Measurements from ENCODE around the gene RAPGEF1.
A peak's percentile ranks its signal among the peaks of the same experiment; 100 is the strongest.

RAPGEF1 gene

DNA sequence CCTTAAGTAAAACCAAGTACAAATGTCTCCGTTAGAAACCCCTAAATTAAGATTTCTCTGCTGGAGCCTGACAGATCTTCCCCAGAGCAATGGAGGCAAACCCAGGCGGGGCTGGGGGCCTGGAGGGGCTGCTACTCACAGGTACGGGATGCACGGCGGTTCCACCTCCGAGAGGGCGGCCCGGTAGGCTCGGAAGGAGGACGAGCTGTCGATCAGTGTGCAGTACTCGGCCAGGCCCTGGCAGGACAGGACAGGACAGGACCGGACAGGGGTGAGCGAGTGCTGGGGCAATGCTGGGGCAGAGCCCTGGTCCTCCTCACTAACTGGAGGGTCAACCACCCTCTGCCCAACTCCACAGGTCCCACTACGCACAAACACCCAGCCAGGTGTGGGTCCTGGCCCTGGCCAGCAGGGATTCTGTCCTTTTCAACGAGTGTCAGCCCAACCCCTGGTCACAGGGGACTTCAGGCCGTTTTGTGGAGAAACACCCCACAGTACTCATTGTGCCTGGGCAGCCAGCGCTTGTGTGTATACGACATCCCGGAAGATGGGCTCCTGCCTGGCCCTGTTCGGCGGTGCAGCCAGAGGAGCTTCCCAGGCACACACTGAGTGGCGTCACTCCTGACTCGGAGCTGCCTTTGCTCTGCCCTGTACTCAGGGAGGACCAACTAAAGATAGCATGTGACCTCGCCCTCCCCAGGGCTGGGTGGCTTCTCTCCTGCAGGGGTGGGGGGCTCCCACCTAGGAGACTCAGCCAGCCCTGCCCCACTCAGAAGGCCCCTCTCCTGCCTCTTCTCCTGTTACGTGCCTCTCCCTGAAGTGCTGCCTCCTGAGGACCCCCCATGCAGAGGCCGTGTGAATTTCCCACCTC lies 157.2 kb downstream of the RAPGEF1 start:
- DNase-seq, result no peak

DNA sequence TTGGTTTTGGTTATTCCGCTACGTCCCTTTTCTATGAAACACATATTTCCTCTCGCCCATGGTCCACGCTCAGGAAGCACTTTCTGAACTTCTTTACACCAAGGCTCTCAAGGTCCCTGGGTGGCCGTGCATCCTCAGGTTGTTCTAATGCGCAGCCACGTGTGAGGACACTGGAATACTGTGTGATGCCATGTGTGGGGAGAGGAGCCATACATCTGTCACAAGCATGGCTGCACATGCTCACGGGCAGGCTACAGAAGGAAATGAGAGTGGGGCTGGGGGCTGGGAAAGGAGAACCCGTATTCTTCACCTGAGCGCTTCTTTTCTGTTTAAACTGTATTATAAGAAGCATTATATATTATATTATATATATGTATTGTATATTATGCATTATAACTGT lies 157.8 kb downstream of the RAPGEF1 start:
- no peak for DNase-seq

DNA sequence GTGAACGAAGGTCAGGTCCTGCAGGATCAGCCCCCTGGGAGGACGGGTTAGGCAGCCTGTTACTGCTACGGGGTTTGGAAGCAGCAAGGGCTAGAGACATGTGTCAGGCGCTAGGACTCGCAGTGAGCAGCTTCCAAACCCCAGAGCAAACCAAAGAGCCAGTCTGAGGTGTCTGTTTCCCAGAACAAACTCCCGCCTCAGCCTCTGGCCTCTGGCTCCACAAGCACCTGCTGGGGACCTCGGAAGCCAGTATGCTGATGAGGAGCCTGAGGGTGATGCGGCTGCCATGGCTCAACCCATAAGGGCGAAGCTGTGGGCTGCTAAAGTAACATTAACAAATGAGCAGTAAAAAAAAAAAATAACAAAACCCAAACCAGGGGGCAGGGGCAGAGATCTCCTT lies 159.5 kb downstream of the RAPGEF1 start:
- DNase-seq, result no peak

DNA sequence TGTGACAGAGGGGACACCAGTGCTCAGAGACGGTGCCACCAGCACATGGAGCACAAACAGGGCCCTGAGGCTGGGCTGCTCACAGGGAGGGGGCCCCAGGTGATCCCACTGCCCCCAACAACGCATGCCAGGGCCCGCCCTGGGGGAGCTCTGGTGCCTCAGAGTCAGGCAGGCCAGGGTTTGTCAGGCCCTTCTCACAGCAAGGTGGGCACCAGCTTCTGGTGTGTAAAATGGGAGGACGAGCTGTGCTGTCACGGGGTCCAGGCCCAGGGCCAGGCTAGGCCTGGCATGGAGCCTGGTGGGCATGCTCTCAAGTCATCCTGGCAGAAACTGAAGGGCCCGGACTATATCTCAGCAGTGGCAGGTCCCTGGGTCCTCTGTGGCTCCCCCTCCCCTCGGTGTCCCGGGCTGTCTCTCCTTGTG lies 160.1 kb downstream of the RAPGEF1 start:
- DNase-seq, result no peak

DNA sequence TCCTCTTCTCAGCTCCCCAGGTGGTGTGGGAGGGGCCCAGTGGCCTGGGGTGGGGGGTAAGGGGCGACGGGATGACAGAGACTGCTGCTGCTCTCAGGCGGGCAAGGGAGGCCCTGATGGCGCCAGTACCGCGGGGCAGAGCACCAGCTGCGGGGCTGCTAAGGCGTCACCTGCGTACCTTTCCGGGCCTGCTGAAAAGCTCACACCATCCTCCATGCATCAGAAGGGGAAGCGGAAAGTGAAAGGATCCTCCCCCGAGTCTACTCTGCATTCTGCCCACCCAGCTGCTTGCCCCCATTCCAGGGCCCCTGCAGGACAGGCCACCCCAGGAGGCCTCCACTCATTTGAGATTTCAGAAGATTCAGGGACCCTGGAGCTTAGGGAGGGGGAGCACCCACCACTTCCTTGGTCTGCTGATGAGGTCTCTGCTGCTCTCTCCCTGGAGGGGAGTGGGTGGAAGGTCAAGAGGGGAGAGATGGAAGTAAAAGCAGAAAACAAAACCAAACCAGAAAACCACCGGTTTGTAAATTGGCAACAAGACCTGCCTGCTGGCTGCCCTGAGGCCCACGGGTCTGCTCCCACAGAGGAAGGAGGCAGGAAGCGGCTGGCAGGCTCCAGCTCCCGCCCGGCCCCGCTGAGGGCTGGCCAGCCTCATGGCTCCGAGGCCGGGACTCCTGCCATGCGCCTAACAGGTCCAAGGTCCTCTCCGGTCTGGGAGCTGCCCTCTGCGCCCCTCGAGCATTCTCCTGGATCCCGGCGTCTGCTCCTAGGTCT lies 161.0 kb downstream of the RAPGEF1 start:
- no peak for DNase-seq

DNA sequence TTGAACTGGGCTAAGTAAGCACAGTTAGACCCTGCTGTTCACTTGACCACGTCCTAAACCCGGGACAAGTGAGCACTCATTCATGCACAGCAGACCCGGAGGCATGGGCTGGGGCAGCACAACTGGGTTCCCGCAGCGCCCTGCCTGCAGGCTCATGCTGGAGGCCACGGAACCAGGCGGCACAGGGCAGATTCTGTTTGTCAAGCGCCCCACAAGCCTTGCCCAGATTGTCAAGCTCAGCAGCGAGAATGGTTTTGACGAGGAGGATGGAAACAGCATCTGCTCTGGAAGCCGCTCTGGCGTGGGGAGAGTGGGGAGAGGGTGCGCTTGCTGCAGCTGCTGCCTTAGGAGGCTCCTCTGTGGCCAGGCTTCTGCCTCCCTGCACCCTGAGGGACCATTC lies 161.9 kb downstream of the RAPGEF1 start:
- DNase-seq, result no peak

DNA sequence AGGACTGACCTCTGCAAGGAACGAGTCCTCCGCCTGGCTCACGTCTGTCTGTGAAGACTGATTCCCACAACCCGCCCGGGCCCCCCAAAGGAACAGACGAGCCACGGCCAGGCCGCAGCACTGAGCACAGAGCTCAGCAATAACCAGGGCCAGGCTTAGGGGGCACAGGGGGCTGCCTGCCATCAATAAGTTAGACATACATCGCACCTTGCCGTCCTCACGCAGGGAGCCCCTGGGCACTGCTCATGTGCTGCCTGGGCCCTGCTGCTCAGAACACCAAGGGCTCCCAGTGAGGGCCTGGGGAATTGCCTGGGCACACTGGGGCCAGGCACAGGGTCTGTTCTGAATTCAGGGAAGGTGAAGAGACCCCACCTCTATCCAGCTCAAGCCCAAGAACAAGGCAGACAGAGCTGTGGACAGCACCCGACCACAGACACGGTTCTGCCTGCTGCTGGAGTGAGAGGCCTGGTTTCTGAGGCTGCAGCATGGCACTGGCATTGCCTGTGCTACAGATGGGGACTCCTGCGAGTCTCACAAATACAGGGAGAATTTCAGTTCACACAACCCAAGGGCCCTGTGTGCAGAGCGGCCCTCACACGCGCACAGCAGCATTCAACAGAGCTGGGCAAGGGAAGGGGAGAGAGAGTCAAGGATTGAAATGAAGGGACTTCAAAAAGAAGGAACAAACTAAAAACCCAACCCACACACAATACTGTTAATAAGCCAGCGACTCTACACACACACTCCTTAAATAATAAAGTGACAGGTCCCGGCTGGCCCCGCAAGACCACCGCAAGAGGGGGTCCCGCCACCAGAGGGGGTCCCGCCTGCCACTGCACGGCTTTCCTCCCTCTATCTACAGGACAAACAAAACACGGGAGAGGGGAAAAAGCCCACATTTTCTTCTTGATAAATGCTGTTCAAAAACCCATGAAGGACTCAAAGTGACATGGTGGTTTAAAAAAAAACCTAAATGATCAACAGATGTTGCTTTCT lies 162.6 kb downstream of the RAPGEF1 start:
- DNase-seq, result no peak

DNA sequence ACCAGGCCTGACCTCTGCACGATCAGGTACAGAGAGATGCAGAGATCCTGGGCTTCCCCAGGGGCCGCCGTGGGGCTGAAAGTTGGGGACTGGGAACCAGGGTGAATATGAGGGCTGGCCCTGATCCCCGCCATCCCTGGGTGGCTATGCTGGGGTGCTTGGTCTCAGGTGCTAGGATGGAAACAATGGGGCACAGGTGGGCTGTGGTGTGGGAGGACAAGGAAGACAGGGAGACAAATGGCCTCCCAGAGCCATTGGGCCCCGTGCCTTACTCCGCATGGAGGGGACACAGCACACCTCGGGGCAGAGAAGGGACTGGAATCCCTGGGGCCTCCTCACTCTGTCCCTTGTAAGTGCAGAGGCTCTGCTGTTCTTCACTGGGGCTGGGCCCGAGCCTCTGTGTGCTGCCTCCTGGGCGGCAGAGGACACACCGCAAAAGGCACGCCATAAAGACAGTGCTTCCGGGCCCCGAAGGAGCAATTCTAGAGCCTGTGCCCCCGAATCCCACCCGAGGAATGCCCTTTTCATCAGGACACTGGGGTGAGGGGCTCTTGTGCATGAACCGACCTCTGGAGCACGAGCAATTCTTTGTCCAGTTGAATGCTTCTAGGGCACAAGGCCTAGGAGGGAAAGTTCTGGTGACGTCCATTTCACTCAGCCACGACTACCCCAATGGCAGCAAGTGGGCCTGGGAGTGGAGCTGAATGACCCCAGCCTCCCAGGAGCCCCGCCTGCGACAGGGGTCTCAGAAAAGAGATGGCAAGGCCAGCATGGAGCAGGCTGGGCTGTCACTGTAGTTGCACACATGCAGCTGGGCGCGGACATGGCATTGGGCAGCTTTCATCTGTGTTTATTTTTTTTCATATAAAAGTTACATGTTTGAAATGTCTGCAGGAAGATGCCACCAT lies 163.7 kb downstream of the RAPGEF1 start:
- DNase-seq, result no peak

DNA sequence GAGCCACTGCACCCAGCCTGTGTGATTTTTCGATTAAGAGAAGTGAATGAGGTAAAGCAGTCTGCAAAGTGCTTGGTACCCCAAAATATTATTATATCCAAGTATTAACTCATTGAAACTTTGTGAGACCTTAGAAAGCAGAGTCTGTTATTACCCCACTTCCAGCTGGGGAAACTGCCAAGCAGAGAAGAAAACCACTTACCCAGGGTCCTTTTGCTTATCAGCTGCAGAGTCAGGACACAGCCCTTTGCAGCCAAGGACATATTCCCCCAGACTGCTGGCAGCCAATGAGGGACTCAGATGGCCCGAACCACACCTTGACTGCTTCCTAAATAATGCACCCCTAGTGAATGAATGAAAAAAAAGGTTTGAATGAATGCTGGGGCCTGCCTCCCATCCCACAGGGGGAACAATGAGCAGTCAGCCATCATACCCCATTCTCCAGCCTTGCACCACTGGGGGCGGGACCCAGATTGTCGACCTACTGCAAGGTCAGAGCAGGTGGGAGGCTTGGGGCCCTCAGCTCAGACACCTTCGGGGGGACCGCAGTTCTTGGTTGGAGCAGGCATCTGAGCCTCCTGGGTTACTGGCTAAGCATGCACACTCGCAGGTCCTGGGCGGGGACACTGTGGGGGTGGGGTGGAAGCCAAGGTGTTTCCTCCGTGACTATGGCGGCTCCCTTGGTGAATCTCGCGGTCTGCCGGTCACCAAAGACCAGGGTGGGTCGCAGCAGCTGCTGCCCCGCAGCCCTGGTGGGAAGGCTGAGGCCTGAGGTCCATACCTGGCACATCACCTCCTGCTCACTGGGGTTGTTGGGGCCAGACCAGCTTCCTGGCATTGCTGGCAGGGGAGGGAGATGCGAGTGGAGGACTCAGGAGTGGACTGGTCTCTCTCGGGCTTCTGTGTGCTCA lies 164.9 kb downstream of the RAPGEF1 start:
- no peak for DNase-seq

DNA sequence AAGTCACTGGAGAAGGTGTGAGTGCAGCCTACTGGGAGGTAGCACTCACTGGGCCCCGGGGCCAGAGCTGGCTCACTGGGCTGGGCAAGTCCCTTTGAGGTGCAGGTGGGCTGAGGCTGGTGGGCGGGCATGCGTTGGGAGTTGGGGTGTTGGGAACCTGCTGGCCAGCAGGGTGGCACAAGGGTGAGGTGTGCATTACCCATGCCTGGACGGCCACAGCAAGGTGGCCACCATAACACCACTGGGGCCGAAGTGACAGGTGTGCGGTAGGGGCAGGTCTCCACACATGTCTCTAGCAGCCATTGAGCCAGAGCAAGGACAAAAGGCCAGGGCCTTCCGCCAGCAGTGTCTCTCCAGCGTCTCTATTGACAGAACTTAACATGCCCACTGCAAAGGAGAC lies 172.0 kb downstream of the RAPGEF1 start:
- DNase-seq, result no peak

DNA sequence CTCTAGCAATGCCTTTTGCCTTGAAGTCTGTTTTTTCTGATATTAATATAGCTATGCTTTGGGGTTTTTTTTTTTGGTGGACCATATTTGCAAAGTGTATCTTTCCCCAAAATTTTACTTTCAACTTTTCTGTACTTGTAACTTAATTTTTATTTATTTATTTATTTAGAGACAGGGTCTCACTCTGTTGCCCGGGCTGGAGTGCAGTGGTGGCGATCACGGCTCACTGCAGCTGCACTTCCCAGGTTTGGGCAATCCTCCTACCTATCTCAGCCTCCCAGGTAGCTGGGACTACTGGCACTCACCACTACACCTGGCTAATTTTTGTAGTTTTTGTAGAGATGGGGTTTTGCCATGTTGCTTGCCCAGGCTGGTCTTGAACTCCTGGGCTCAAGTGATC lies 173.7 kb downstream of the RAPGEF1 start:
- no peak for DNase-seq

DNA sequence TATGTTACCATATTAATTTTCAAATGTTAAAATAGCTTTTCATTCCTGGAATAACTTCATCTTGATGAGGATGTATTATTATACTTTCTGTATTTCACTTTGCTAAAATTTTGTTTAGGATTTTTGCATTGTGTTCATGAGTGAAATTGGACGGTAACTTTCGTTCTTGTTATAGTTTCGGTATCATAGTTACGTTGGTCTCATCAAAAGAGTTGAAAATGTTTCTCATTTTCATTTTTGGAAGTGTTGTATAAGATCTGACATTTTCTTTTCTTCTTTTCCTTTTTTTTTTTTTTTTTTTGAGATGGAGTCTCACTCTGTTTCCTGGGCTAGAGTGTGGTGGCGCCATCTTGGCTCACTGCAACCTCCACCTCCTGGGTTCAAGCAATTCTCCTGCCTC lies 174.5 kb downstream of the RAPGEF1 start:
- DNase-seq, result no peak

DNA sequence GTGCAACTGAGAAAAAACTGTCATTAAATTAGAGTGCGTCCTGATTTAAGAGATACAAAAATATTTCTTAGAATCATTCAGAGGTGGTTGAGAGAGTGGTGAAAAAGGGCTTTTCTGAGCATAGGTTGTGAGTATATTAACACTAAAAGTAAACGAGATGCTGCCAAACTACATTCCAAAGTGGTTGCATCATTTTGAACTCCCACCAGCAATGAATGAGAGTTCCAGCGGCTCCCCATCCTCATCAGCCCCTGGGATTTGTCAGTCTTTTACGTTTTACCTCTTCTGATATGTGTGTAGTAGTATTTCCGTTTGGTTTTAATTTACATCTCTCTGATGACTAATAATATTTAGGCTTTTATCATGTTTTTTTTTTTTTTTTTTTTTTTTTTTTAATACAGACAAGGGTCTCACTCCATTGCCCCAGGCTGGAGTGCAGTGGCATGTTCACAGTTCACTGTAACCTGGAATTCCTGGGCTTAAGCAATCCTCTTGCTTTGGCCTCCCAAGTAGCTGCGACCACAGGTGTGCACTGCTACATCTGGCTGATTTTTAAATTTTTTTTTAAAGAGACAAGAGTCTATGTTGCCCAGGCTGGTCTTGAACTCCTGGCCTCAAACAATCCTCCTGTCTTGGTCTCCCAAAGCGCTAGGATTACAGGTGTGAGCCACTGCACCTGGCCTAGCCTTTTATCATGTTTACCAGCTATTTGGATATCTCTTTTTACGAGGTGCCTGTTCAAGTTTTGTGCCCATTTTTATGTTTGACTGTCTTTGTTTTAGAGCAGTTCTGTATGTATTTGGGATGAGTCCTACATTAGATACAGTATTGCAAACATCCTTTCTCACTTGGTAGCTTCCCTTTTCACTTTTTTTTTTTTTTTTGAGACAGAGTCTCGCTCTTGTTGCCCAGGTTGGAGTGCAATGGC lies 177.6 kb downstream of the RAPGEF1 start:
- peak; percentile 45 for DNase-seq

DNA sequence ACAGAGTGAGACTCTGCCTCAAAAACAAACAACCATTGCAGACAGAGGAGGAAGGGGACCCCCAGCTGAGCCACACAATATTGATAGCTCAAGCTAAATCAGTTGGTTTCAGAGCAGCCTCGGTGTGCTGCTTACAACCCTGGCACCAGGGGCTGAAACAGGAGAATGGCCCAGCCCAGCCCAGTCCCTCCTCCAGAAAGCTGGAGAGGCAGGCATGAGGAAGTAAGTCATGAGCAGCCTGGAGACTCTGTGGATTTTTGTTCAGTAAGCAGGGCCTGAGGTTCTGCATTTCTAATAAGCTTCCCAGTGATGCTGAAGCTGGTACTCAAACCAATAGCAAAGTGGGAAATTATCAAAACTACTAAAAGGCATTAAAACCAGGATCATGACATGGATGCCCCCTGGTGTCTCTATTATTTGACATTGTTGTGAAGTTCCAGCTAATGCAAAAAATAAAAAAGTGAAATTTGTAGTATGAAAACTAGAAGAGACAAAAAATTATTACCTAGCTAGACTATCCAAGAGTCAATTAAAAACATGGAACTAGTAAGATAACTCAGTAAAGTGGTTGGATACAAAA lies 180.4 kb downstream of the RAPGEF1 start:
- no peak for DNase-seq

DNA sequence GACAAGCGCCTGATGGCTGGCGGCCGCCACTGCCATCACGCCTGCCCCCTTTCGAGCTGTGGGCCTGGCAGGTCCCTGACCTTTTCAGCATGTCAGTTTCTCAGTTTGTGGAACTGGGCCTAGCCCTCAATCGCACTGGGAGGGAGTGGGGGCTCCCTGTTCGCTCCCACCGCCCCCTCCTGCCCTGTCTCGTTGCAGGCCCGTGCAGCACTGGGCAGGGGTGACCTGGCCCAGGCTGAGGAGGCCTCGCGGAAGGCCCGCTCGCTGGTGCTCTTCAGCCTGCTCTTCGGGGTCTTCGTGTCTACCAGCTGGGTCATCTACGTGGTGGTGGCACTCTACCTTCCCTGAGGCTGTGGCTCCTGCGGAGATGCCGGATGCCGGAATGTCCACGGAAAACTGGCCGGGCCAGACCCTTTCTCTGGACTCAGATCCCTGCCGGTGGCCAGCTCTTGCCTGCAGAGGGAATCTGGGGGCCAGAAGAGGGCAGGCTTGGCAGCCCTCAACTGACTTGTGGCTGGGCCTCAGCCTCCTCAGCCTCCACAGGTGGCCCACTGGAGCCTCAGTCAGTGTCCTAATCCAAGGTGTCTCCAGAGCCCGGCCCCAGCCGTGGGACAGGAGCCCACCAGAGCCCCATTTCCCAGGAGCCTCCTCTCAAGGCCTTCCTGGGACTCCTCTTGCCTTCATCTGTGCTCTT lies 181.9 kb downstream of the RAPGEF1 start:
- no peak for DNase-seq

DNA sequence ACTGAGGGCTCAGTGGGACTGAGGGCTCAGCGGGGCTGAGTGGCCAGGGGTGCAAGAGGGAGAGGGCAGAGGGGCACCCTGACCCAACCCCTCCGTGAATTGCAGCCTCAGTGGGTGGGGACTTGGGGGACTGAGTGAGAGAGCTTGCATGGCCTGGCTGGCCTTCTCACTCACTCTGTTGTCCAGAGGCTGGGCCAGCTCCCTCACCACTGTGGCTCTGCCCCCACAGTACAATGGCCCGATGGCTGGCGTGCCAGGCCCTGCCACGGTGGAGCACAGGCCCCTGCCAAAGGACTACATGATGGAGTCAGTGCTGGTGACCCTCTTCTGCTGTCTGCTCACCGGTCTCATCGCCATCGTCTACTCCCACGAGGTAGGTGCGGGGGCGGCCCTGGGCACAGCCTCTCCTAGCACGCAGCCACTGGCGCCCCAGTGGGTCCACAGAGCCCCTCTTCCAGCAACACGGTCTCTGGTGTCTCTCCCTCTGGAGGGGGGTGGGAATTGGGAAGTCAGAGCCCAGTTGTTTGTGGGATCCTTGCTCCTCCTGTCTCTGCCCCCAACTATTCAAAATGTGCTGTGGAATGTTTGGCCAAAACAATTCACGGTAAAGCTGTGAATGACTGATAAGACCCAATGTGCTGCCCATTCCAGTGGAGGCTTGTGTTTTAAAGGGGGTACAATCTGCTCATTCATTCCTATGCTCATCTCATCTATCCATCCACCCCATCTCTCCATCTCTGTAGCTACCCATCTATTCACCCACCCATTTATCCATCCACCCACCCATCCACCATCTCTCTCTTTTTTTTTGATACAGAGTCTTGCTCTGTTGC lies 183.8 kb downstream of the RAPGEF1 start:
- no peak for DNase-seq

DNA sequence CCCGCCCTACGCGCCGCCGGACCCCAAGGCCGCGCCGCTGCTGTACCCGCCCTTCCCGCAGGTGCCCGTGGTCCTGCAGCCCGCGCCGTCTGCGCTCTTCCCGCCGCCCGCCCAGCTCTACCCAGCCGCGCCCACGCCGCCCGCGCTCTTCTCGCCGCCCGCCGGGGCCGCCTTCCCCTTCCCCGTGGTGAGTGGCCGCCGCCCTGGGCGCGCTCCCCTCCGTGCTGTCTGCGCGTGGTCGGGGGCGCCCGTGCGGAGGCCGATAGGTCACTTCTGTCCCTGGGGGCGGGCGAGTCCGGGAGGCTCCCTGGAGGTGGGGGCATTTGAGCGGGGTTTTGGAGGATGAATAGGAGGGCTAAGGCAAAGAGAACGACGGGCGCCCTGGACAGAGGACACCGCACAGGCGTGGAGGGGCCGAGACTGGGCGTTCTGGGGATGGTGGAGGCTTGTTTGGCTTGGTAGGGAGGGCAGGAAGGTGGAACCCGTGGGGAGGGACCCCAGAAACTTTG lies 185.0 kb downstream of the RAPGEF1 start:
- no peak for DNase-seq
